Upper lobe of right lung (tissue), 1 donor: ENCODE data around the gene RPS6KA2. TPM values are rescaled to one million over a fixed set of nuclear protein-coding genes. Genes with fewer than 3 reads are reported as not detected.

Experiments used
- ATAC-seq: fragments of 200-7000 bp; cut with Tn5 transposase; one replicate; pipeline ENCODE4 v1.9.1; 2020; ENCODE audit warnings: mild to moderate bottlenecking, moderate library complexity
- DNase-seq: peaks from one replicate; pipeline ENCODE4 v3.0.0-alpha.2; 2020
- H3K27ac ChIP-seq: fragments of 200-600 bp; one replicate; pipeline ENCODE4 v1.8.0; 2022
- H3K27me3 ChIP-seq: fragments of 200-600 bp; one replicate; pipeline ENCODE4 v1.8.0; 2022; ENCODE audit warnings: mild to moderate bottlenecking
- H3K36me3 ChIP-seq: fragments of 200-600 bp; one replicate; pipeline ENCODE4 v1.8.0; 2022
- H3K4me1 ChIP-seq: fragments of 200-600 bp; one replicate; pipeline ENCODE4 v1.8.0; 2022
- H3K4me3 ChIP-seq: fragments of 200-600 bp; one replicate; pipeline ENCODE4 v1.8.0; 2022; ENCODE audit warnings: mild to moderate bottlenecking
- H3K9me3 ChIP-seq: fragments of 200-600 bp; one replicate; pipeline ENCODE4 v1.8.0; 2022
- CTCF ChIP-seq: fragments of 200-600 bp; IDR thresholded peaks from one replicate; pipeline ENCODE4 v1.8.0; 2022; ENCODE audit warnings: antibody characterized with exemption
- intact Hi-C: fragments of 100-400 bp; cut with DNase I; formaldehyde crosslinking; loops from one replicate; pipeline ENCODE4 v1.11.0; 2022
- total RNA-seq: library from RNA; stranded (reverse); fragmentation: NEBNext Ultra II Directional; extraction: Animal tissue kit (Norgen Biotek cat#: 25700); gene quantifications from one replicate; pipeline ENCODE4 v1.2.1, GENCODE V29; 2021
- donor health status: DM: no; HTN: yes; CAD: no; lungs with severe emphysema.

The RPS6KA2 gene
- total RNA-seq, 1 donor from 2014 or later: 136 TPM

- H3K4me1 ChIP-seq: no peaks in the 10 kb centered on the region
- no peak for TF ChIP-seq CTCF
- no peaks in the 10 kb centered on the region for H3K27me3 ChIP-seq
- no peak overlapping the region for H3K27ac ChIP-seq
- H3K4me3 ChIP-seq: no peak overlapping the region
- intact Hi-C loops: no loop called here
- ATAC-seq (no peak), DNase-seq (no peak)
- no peaks in the 10 kb centered on the region for H3K9me3 ChIP-seq
- no peaks in the 10 kb centered on the region for H3K36me3 ChIP-seq
Measured at GRCh38 chr6:166650047-166650446, 23.0 kb upstream of the RPS6KA2 start.

DNA sequence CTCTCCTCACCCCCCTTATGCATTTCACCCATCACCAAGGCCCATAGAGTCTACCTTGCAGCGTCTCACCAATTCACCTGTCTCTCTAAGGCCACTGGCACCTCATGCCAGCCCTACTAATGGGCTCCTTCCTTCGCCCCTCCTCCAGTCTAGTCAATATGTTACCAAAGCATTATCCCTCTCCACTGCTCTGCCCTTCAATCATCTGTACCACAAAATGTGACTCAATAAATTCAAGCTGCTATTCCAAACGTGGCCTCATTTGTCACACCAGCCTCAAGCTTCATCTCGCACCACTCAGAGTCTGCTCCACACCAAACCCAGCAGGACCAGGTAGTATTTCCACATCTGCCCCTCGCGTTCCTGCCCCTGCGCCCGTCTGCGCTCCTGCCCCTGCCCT is 21.8 kb upstream of the RPS6KA2 start:
- no peak for ATAC-seq

GRCh38 chr6:166647896-166648295 is 20.8 kb upstream of the RPS6KA2 start:
- H3K36me3 ChIP-seq: no peaks in the 10 kb centered on the region
- TF ChIP-seq CTCF: no peak
- intact Hi-C loops: no loop called here
- no peak overlapping the region for H3K4me3 ChIP-seq
- H3K4me1 ChIP-seq: no peaks in the 10 kb centered on the region
- ATAC-seq: no peak
- H3K9me3 ChIP-seq: no peaks in the 10 kb centered on the region
- no peak overlapping the region for H3K27ac ChIP-seq
- no peak for DNase-seq
- H3K27me3 ChIP-seq: no peaks in the 10 kb centered on the region

More for the DNA sequence above, 21.8 kb upstream of the RPS6KA2 start:
- Histone ChIP-seq H3K27me3 (no peaks in the 10 kb centered on the region), H3K9me3 (no peaks in the 10 kb centered on the region), H3K4me3 (no peak overlapping the region), H3K27ac (no peak overlapping the region), H3K36me3 (no peaks in the 10 kb centered on the region), H3K4me1 (no peaks in the 10 kb centered on the region)
- intact Hi-C loops: no loop called here
- TF ChIP-seq CTCF: no peak
- DNase-seq: no peak

- Histone ChIP-seq H3K27ac (no peak overlapping the region), H3K4me3 (no peak overlapping the region), H3K9me3 (no peaks in the 10 kb centered on the region), H3K4me1 (no peaks in the 10 kb centered on the region), H3K27me3 (no peaks in the 10 kb centered on the region), H3K36me3 (no peaks in the 10 kb centered on the region)
- ATAC-seq (no peak), DNase-seq (no peak)
- no peak for TF ChIP-seq CTCF
- intact Hi-C loops: no loop called here
Measured at GRCh38 chr6:166646716-166647115, 19.7 kb upstream of the RPS6KA2 start.

GRCh38 chr6:166645896-166646295 is 18.8 kb upstream of the RPS6KA2 start:
- Histone ChIP-seq H3K27ac (no peak overlapping the region), H3K9me3 (no peaks in the 10 kb centered on the region), H3K27me3 (no peaks in the 10 kb centered on the region), H3K36me3 (no peaks in the 10 kb centered on the region), H3K4me3 (no peak overlapping the region), H3K4me1 (no peaks in the 10 kb centered on the region)
- DNase-seq (no peak), ATAC-seq (peak; percentile 51)
- TF ChIP-seq CTCF: no peak
- intact Hi-C loops: no loop called here

- ATAC-seq: no peak
- Histone ChIP-seq H3K36me3 (no peaks in the 10 kb centered on the region), H3K4me1 (peaks cover 11% of the 10 kb centered on the region), H3K4me3 (no peak overlapping the region), H3K27me3 (no peaks in the 10 kb centered on the region), H3K9me3 (no peaks in the 10 kb centered on the region), H3K27ac (no peak overlapping the region)
- intact Hi-C loops: no loop called here
- TF ChIP-seq CTCF: no peak
- DNase-seq: no peak
Measured at GRCh38 chr6:166644681-166645080, 17.6 kb upstream of the RPS6KA2 start.
